Left renal cortex interstitium (tissue), 4 donors: ENCODE measurements around the gene CRYBA1. TPM values are rescaled to one million over a fixed set of nuclear protein-coding genes. Genes with fewer than 3 reads are reported as not detected.
A peak's percentile ranks its signal among the peaks of the same experiment; 100 is the strongest.

Experiments used
- DNase-seq, 4 donors: peaks; one replicate each; pipeline ENCODE4 v3.0.0-alpha.2; 2013; ENCODE audit warnings: low read depth in 4 of 4, low spot score in 2 of 4, missing footprints in 1 of 4
- polyA plus RNA-seq, 4 donors: library from polyadenylated mRNA; unstranded; fragments of 120-200 nt; gene quantifications; one replicate each; pipeline ENCODE4 v1.2.1, GENCODE V29; 2013; ENCODE audit not compliant: insufficient read length in 4 of 4

CRYBA1 gene
- polyA plus RNA-seq, 4 donors: not detected

DNA sequence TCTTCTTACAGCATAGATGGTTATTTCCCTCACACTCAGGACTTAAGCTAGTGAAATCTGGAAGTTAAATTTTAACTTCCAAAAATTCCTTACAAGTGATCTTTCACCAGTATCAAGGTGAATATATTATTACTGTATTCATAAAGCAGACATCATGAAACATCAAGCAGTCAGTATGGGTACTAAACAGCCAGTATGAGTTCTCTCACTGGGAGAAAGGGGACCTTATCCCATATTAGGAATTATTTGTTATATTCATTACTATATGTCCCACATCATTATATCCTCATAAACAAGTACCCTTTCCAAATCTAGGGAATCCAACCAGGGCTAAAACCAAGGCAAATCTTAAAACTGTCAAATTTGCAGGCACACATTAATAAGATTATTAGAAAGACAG is 32.0 kb downstream of the CRYBA1 start:
- DNase-seq: no peak

DNA sequence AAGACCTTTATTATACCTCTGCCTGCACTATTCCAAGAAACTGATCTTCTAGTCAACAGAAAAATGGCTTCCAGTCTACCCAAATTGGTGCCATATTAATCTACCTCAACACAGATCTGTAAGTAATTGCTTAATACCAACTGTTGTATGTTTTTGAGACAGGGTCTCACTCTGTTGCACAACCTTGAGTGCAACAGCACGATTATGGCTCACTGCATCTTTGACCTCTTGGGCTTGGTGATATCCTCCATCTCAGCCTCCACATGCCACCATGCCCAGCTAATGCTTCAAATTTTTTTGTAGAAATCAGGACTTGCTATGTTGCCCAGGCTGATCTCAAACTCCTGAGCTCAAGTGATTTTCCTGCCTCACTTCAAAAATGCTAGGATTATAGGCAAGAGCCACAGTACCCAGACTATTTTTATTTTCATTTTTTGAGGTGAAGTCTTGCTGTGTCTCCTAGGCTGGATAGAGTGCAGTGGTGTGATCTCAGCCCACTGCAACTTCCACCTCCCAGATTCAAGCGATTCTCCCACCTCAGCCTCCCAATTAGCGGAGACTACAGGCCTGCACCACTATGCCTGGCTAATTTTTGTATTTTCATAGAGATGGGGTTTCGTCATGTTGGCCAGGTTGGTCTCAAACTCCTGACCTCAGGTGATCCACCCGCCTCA is 32.9 kb downstream of the CRYBA1 start:
- DNase-seq: no peak

DNA sequence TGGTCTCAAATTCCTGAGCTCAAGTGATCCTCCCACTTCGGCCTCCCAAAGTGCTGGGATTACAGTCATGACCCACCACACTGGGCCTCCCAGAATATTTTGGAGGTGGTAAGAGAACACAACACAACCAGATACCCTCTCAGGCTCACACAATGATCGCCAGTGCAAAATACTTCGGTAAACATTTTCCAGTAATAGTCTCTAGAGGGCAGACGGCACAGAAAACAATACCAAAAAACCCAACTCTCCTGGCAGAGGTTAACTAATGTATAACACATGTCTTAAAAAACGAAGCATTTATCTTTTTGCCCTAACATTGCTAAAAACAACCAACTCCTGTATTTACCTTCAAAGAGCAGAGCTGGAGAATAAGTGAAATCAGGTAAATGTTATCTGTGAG is 36.8 kb downstream of the CRYBA1 start:
- no peak for DNase-seq

DNA sequence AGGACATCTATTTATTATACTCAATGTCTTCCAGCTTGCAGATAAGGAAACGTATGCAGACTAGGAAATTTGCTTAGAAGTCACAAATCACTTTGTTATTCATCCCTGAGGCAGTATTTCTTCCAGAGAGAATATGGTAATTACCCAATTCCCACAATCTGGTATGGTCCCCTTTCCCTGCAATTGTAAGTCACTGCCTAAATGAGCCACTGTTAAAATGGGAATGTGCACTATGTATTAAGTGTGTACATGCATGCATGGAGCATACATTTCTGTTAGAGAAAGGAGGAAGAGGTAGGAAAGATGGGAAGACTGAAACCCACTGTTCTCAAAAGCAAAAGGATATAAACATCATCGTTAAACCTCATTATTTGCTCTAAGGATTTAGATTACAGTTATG is 37.3 kb downstream of the CRYBA1 start:
- no peak for DNase-seq

DNA sequence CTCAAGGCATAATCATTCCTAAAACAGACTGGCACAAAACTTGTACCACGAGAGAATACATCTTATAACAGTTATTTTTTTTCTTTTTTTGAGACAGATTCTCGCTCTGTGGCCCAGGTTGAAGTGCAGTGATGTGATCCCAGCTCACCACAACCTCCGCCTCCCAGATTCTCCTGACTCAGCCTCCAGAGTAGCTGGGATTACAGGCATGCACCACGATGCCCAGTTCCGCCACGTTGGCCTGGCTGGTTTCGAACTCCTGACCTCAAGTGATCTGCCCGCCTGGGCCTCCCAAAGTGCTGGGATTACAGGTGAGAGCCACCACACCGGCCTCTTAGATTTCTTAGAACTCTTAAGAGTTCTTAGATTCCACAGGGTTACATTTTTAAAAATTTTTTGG is 43.2 kb downstream of the CRYBA1 start:
- DNase-seq: no peak

DNA sequence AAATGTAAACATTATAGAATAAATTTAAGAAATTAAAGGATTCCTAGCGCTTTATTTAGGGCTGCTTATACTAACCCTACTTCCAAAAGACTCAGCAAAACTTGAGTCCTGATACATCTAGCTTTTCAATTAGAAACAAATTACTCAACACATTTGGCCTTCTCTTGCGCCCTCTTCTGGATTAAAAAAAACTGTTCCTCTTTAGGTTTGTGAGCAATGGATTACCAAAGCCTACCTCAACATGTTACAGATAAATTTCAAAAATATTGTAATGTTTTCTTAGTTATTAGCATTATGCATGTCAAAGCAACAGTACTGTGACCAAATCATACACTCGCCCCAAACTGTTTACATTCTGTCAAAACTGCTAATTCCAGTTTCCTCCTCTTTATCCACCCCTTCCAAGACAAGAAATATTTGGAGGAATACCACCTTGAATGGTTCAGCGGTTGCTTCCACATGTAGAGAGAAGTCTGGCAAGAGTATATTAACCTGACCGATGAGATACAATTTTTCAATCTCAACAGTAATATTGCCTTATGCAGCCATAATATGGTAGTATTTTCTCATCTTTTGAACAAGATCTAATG is 44.6 kb downstream of the CRYBA1 start:
- DNase-seq: peak; percentile 52 to 69 (median 54)

DNA sequence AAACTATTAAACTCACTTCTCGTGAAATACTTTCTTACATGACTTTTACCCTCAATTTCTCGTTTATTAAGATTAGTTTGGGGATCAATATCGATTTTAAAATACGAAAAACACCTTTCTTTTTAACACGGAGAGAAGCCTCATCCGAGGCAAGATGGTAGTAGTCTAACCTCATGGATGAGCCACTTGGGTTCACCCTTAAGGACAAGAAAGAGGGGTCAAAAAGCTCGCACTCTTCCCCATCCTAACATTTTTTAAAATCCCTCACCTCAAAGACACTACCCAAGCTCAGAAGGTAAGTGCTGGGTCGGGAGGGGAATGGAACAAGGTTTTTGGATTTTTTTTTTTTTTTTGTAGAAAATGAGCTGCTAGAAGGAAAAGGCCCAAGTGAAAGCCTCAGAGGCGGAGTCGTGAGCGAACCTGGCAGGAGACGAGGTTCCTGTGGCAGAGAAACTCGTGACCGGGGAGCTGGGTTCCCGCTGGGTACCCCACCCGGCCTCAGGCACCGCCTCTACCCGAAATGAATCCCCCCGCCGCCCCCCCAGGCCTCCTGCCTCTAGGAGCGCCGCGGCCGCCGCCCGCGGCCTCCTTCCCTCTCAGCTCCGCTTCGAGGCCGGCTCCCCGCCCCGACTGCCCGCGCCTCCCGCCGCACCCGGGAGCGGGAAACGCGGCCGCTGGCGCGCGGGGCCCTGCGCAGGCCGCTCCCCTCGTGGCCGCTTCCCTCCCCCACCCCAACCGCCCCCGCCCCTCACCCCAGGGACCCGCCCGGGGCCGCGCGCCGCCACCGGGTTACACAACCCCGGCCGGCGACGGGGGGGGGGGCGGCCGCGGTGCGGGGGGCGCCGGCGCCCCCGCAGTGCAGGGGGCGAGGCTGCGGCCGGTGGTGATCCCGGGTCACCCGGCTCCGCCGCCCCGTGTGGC is 45.7 kb downstream of the CRYBA1 start:
- DNase-seq: peak; percentile 20 to 31 (median 24)

DNA sequence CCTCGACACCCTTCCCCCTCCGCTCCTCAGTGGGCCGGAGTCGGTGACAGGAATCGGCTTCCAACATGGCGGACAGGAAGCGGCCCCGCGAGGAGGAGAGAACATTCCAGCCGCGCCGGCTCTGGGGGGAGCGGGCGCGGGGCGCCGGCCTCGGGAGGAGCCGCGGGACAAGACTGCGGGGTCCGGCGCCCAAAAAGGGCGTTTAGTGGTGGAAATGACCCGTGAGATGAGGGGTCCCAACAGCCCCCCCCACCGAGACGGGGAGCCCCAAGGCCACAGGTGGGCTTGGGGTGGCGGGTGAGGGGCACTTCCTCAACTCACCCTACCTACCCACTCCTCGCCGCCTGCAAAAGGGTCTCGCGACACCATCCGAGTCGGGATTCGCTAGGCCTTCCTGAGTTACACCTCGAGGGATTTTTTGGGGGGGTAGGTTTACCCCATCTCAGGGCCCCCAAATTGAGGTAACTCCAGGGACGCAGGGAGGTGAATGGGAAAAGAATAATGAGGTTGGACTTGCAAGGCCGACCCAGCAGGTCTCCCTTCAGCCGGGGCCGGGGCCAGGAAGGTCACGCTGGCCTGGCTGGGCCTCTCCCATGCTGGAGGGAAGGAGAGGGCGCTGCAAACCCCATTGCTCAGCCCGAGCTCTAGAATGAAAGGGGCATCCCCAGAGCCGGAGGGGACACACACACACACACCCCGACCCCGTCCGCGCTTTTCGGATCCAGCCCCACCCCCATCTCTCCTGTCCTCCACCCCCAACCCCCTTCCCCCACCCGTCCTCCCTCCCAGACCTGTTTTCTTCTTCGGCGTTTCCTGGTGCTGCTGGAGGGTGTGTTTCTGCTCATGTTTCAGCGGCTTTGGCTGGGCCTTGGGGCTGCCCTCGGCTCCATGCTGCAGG is 46.6 kb downstream of the CRYBA1 start:
- DNase-seq: peak; percentile 15 to 35 (median 30)

DNA sequence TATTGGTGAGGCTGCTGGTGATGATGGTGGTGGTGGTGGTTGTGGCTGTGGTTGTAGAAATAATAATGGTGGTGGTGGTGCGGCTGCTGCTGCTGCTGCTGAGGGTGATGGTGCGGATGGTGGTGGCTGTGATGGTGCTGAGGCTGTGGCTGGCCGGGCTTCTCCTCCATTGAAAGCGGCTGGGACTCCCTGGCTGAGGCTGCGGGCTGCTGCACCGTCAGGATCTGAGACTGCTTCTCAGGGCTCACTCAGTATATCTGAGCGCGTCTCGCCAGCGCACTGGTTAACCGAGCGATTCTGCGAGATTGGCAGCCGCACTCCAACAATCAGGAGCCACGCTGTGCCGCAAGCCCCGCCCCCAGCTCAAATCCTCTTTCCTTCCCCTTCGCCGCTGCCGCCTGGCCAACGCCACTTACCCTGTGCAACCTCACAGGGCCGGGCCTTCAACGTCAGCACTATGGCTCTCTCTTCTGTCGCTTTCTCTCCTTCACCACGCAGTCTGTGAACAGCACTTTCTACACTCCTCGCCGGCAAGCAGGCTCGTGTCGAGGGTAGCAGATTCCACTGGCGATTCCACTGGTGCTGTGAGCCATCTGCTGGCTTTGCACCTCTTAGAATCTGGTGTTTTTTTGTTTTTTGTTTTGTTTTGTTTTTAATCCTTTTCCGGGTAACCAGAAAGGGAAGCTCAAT is 47.4 kb downstream of the CRYBA1 start, which contains the start of gene NUFIP2:
TSS of gene NUFIP2 (minus strand) at position 259 of the 690 bp plus-strand sequence. CDS start at position 170, 89 bp downstream.
- DNase-seq: peak; percentile 93 to 98 (median 96)

DNA sequence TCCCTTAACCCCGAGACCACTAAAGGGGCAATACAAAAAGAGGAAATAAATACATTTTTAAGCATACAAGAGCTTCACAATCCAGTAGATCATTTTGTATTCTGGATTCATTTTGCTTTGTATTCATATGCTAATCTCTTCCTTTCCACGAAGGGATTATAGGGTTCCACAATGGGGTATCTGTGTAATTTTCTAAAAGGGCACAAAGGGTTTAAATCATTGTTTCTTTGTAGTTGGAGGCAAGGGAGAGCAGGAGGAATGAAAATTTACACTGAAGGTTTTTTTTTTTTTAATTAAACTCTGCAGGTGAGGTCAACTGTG is 47.9 kb downstream of the CRYBA1 start:
- DNase-seq: no peak

DNA sequence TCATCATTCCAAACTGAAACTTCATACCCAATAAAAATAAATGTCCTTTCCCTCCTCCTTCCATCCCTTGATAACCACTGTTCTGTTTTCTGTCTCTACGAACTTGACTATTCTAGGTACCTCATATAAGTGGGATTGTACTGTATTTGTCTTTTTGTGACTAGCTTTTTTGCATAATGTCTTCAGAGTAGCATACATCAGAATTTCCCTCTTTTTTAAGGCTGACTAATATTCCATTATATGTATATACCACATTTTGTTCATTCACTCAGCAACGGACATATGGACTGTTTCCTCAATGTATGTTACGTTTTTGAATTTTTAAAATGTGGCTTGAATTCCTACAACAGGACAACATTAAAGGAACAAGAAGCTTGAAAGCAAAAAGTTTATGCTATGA is 48.8 kb downstream of the CRYBA1 start:
- DNase-seq: no peak

DNA sequence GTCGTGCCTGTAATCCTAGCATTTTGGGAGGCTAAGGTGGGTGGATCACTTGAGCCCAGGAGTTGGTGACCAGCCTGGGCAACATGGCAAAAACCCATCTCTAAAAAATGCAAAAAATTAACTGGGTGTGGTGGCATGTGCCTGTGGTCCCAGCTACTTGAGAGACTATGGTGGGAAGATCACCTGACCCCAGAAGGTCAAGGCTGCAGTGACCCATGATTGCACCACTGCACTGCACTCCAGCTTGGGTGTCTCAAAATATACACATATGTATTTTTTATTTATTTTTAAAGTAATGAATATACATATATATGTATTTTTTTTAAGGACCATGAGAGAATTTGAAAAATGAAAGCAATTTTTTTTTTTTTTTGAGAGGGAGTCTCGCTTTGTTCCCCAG is 52.4 kb downstream of the CRYBA1 start:
- DNase-seq: no peak

DNA sequence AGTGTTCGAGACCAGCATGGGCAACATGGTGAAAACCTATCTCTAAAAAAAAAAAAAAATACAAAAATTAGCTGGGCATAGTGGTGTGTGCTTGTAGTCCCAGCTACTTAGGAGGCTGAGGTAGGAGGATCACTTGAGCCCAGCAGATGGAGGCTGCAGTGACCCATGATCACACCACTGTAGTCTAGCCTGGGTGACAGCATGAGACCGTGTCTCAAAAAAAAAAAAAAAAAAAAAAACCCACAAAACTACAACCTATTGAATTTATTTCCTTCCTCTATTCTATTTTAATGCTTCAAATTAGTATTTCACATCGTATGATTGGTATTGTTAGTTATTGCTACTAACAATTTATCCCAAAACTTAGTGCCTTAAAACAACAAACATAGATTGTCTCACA is 56.7 kb downstream of the CRYBA1 start:
- DNase-seq: no peak

Other genes starting within 250 kb of the CRYBA1 start
- 1 to 10 TPM in 1 of 4 donors, under 1 TPM in 2, not detected in 1; 0.10 to 1.1 (median 0.70) TPM for gene SEZ6, start 240.8 kb upstream of the CRYBA1 start, polyA plus RNA-seq
- gene PIPOX, start 203.7 kb upstream of the CRYBA1 start, polyA plus RNA-seq: 10 to 100 TPM in 2 of 4 donors, 1 to 10 TPM in 2; 4.2 to 12.6 (median 9.1) TPM
- gene MYO18A, start 66.5 kb upstream of the CRYBA1 start, polyA plus RNA-seq: 10 to 100 TPM; 33.4 to 54.3 (median 42.5) TPM
- 10 to 100 TPM; 33.4 to 65.3 (median 43.6) TPM for gene NUFIP2, start 47.3 kb downstream of the CRYBA1 start, polyA plus RNA-seq
- 10 to 100 TPM; 41.2 to 51.6 (median 45.6) TPM for gene TAOK1, start 143.5 kb downstream of the CRYBA1 start, polyA plus RNA-seq